Stimulated activated CD8-positive, alpha-beta memory T cell treated with anti-CD3 and anti-CD28 coated beads, Interleukin-4, amount 100 ng/mL, for 4 hours (primary cell): Measurements from ENCODE around the gene RNF208.
"Not testable (repeated sequence)": the region's sequence is repeated elsewhere in the genome, so short reads cannot be mapped to it uniquely, and the experiment has no call there.

Source experiments
- DNase-seq, 2 donors: peaks; one replicate each; pipeline ENCODE4 v3.0.0-alpha.2; 2020; ENCODE audit warnings: low read depth in 2 of 2, low spot score in 1 of 2

Gene RNF208

DNA sequence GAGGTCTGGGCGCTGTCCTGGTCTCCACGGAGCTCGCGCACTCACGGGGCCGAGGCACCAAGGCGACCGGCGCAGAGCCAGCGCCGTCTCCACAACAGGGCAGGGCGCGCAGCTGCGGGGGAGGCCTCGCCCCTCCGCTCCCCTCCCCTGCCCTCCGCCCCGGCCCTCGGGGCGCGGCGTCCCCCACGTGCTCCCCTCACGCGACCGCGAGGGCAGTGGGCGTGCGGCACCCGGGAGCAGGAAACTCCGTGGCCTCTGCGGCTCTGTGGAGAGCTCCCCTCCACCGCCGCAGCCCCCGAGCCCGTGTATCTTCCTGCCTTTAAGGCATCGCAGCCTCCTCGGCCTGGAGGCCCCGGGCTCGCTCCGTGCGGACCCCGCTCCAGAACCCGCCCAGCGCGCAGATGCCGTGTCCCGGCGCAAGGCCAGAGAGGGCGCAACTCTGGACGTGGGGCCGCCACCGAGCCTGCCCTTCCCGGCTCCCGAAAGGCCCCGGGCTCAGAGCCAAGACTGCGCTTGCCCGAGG, 18.3 kb upstream of the RNF208 start:
- DNase-seq, result peak; percentile 46 to 58

DNA sequence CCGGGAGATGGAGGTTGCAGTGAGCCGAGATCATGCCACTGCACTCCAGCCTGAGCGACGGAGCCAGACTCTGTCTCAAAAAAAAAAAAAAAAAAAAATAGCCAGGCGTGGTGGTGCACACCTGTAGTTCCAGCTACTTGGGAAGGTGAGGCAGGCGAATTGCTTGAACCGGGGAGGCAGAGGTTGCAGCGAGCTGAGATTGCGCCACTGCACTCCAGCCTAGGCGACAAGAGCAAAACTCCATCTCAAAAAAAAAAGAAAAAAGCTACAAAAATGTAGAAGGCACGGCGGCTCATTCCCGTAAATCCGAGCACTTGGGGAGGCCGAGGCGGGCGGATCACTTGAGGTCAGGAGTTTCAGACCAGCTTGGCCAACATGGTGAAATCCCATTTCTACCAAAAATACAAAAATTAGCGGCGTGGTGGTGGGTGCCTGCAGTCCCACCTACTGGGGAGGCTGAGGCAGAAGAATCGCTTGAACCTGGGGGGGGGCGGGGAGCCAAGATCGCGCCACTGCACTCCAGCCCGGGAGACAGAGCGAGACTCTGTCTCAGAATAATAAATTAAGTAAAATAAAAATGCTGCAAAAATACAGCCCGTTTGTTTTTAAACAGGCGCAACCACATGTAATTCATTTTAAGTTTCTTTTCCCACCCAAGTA, 17.6 kb upstream of the RNF208 start:
- DNase-seq, result not testable (repeated sequence)

DNA sequence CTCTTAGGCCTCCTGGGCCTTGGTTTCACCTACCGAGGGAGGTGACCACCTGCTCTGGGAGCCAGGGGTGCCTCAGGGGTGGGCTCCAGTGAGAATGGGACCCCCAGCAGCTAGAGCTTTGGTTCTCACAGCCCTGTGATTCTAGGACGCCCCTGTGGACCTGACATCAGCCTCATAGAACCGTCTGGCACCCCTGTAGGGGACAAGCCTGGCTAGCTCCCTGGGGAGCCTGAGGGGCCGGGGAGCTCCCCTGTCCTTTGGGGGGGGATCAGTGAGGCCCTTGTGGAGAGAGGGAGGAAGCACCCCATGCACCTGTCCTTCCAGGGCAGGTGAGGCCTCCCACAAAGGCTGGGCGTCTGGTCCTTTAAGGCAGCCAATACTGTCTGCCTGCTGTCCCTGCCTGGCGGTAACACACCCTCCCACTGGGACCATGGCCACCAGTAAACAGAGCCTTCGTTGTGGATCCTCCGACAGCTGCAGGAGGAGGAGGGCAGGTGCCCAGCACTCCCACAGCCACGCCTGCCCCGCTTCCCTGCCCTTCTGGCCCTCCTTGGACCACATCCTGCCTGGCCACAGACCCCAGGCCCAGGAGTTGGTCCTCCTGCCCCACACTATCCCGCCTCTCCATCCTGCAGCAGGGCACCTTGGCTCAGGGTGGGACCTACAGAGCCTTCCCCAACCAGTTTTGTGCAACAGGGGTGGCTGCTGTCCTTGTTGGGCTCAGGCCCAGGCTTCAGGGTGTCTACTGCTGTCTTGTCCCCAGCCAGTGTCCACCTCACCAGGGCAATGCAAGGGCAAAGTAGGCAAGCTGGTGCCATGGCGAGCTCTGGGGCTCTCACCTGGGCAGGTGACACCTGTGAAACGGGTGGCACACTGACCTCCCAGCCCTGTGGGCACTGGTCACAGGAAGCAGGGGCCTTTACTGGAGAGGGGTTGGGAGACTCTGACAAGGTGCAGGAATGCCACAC, 16.0 kb upstream of the RNF208 start:
- no peak for DNase-seq

DNA sequence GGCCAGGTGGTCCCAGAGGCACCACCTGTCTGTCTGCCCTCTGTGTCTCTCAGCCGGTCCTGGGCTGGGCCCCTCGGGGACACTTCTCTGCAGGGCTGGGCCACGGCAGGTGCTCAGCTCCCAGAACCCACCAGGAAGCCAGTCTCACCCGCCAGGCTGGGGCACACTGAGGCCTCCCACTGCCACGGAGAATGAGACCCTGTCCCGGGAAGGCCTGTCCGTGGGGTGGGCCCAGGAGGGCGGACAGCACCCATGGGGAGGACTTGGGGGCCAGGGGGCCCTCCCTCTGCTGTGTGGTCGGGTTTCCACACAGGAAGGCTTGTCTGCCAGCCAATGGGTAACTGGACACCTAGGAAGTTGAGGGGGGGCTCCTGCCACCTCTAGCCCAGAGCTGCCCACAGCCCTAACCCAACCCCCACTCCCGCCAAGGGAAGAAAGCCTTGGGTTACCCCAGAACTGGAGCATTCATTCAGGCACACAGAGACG, 14.9 kb upstream of the RNF208 start:
- DNase-seq, result no peak

DNA sequence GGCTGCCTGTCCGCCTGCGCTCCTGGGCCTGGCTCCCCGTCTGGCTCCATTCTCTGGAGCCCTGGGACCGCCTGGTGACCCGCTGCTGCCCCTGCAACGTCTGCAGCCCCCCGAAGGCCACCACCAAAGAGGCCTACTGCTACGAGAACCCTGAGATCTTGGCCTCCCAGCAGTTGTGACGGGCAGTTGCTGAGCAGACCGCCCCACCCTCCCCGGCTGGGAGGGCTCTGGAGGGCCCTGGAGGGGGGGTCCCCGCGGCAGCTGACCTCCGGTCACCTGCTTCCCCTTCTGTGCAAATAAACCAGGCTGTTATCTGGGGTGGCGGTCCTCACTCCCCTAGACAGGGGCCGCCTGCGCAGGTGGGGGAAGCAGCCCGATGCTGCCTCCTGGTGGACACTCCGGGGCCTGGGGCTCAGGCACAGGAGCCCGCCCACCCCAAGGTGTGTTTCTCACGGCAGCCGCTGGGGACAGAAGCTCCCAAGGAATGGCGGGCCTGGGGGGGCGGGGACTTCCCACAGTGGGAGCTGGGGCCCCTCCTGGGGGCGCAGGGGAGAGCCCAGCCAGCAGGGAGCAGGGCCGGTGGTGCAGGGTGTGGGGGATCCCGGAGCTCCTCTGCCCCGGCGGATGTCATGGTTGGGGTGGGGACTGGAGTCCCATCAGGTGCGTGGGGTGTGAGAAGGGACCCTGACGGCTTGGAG, 14.3 kb upstream of the RNF208 start:
- DNase-seq, result peak; percentile 78 to 79

DNA sequence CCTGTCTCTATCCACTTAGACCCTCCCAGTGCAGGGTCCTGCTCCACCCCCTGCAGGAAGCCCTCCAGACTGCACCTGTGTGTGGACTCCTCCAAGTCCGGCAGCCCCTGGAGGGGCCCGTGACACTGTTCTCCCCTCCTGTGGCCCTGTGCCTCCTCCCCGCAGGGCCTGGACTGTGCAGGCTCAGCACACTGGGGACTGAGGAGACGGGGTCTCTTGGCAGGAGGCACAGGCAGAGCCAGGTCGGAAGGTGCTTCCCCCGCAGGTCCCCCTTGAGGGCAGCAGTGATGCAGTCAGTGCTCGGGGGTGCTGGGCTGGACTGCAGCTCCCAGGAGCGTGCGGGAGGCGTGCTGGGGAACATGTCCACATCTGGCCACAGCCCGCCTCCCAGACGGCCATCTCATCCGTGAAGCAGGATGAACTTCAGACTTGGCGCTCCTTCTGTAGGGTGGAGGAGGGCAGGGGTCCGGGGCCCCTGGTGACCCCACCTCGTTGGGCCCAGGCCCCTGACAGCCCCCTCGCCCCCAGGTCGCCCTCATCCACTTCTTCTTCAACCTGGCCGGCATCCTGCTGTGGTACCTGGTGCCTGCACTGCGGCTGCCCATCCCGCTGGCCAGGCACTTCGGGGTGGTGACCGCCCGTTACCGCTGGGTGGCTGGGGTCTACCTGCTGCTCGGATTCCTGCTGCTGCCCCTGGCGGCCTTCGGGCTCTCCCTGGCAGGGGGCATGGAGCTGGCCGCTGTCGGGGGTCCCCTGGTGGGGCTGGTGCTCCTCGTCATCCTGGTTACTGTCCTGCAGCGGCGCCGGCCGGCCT, 13.6 kb upstream of the RNF208 start:
- DNase-seq, result no peak

DNA sequence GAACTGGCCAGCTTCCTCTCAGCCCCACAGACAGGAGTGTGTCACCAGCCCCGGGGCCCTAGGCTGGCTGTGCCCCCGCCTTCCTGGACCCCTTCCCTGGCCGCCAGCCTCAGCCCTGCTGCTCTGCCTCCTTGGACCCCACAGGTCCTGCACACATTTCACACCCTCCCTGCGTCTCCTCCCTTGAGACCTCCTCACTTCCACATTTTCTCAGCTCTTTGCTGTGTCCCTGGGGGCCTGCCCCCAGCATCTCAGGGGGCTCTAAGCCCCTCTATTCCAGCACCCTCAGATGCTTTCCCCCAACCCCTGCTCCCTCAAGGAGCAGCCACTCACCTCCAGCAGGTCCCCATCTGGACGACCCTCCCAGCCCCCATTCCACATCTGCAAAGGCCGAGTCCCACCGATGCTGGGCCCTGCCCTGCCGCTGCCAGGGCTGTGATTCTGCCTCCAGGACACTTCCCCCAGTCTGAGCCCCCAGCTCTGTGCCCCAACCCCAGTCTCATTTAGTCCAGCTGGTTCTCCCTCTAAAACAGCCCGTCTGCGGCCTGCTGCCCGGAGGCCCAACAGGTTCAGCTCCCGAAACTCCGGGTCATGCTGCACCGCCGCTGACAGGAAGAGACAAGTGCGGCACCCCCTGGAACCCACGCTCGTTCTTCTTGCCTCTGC, 12.9 kb upstream of the RNF208 start:
- no peak for DNase-seq

DNA sequence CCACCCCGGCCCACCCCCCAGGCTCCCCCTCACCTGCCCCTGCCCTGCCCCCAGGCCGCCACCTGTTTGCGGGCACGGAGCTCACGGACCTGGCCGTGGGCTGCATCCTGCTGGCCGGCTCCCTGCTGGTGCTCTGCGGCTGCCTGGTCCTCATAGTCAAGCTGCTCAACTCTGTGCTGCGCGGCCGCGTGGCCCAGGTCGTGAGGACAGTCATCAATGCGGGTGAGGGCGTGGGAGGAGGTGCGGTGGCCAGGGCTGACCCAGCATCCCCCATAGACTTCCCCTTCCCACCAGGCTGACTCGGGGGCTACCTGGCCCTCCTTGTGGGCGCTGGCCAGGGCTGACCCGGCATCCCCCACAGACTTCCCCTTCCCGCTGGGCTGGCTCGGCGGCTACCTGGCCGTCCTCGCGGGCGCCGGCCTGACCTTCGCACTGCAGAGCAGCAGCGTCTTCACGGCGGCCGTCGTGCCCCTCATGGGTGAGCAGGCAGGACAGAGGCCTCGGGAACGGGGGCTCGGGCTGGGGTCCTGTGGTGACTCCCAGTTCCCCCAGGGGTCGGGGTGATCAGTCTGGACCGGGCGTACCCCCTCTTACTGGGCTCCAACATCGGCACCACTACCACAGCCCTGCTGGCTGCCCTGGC, 12.1 kb upstream of the RNF208 start:
- DNase-seq, result no peak

DNA sequence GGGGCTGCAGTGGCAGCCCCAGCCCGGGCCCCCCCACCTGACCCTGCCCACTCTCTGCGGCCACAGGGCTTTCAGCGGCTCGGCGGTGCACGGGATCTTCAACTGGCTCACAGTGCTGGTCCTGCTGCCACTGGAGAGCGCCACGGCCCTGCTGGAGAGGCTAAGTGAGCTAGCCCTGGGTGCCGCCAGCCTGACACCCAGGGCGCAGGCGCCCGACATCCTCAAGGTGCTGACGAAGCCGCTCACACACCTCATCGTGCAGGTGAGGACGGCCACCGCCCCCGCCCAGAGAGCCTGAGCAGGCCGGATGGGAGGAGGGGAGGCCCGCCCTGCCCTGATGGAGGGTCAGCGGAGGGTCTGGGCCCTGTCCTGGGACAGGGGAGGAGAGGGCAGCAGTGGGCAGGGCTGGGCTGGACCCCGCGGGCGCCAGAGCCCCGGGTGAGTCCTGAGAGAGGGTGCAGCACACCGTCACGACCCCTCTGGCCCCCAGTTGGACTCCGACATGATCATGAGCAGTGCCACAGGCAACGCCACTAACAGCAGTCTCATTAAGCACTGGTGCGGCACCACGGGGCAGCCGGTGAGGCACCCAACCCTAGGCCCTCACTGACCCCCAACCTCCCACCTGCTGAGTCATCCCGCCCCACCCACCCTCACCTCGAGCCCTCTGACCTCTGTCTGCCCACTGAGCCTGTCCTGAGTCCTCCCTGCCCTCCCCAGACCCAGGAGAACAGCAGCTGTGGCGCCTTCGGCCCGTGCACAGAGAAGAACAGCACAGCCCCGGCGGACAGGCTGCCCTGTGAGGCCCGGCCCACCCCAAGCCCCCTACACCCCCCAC, 11.3 kb upstream of the RNF208 start:
- DNase-seq, result no peak

DNA sequence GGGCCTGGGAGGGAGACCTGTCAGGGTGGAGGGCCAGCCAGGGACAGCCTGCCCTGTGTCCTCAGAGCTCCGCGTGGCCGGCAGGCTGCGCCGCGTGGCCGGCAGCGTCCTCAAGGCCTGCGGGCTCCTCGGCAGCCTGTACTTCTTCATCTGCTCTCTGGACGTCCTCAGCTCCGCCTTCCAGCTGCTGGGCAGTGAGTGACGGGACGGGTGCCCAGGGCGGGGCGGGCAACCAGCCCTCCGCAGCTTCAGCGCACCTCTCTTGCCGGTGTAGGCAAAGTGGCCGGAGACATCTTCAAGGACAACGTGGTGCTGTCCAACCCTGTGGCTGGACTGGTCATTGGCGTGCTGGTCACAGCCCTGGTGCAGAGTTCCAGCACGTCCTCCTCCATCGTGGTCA, 10.5 kb upstream of the RNF208 start:
- no peak for DNase-seq

DNA sequence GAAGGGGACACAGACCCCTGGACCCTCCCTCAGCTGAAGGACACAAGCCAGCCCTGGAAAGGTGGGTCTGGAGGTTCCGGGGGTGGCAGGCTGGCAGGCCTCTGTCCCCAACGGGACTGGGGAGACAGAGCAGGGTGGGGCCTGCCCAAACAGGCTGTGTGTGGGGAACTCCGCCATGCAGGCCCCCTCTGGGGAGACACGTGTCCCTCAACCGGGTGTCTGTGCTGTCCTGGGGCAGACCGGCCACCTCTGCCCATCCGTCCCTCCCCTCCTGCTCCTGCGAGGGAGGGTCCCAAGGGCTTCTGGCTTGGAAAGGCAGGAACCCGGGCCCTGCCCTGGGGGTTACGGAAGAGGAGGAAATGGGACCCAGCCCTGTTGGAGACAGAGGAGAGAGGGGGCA, 10.1 kb upstream of the RNF208 start:
- no peak for DNase-seq

DNA sequence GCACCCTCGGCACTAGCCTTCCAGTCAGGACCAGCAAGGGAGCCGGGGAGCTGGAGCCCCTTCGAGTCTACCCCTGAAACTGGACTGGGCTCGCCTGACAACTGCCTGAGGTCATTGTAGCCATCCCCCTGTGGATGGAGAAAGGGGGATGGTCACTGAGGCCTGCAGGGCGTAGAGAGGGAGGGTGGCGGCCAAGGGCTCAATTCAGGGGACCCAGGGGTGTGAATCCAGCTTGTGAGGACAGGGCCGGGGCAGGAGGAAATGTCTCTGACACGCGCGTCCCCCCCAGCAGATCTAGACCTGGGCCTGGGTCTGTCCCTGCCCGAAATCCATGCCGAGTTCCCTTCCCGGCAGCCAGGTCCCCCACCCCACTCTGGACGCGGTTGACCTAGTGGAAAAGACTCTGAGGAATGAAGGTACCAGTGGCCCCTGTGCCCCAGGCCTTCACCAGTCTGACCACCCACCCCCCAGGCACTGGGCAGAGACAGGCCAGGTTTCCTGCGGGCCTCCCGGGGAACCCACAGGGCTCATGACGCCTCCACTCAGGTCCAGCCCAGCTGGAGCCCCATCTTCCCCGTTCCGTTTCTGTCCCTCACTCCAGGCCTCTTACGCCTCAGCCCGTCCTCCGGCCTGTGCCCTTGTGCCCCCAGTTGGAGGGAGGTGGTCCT, 9.5 kb upstream of the RNF208 start:
- no peak for DNase-seq

DNA sequence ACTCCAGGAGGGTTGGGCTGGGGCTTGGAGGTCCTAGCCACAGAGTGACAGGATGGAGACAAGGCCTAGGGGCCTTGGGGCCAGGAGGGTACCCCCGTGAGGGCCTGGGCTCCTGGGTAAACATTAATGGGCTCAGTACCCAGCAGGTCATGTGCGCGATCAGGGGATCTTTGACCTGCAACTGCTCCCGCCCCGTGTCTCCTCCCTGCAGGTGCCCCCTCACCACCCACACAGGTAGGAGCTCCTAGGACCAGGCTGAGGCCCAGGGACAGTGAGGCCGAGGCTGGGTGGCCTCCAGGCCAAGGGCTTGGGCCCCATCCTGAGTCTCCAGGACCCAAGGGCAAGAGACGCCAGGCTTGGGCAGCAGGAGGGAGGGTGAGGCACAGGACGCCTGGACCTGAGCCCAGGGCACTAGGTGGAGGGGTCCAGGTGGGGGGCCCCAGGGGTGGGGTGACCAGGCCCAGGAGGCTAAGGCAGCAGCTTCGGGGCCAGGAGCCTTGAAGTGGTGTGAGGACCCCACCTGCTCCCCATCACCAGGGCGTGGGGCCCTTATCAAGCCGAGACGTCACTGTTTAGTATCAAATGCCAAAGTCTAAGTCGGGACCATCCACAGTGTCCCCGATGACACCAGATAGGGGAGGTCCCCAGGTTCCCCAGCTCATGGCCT, 8.8 kb upstream of the RNF208 start, which contains the start of gene SLC34A3:
Gene SLC34A3, plus strand, starts transcription at position 197 of the 667 bp plus-strand sequence. CDS start 802 bp downstream, outside the sequence.
- no peak for DNase-seq

DNA sequence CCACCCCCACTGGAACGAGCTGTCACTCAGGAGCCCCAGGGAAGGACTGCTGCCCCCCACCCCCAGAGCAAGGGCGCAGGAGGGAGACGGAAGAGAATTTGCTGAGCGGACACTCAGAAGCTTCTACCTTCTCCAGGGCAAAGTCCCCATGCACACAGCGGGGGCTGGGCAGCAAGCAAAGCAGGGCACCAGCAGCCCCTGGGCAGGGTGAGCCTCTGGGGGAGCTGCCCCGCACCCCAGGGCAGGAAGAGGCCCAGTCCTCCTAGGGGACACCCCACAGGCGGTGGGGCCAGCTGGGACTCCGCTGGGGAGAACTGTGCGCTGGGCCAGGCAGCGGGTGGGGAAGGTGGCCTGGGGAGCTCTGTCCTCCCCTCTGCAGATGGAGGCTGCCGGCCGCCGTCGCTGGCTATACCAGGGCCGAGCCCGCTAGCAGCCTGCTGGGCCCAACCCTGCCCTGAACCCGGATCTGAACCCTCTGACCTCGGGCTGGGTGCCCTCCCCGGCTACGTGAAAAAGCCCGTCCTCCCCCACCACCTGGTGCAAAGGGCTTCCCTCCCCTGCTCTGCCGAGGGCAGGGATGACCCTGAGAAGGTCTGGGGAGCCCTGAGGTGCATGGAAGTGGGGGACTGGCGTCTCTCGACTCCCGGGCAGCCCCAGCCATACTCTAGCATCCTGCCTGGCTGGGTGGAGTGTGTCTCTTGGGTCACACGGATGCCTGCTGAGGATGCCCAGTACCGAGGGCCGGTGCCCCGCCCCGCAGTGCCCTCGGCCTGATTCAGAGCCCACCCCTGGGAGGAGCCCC, 8.1 kb upstream of the RNF208 start:
- DNase-seq, result no peak

DNA sequence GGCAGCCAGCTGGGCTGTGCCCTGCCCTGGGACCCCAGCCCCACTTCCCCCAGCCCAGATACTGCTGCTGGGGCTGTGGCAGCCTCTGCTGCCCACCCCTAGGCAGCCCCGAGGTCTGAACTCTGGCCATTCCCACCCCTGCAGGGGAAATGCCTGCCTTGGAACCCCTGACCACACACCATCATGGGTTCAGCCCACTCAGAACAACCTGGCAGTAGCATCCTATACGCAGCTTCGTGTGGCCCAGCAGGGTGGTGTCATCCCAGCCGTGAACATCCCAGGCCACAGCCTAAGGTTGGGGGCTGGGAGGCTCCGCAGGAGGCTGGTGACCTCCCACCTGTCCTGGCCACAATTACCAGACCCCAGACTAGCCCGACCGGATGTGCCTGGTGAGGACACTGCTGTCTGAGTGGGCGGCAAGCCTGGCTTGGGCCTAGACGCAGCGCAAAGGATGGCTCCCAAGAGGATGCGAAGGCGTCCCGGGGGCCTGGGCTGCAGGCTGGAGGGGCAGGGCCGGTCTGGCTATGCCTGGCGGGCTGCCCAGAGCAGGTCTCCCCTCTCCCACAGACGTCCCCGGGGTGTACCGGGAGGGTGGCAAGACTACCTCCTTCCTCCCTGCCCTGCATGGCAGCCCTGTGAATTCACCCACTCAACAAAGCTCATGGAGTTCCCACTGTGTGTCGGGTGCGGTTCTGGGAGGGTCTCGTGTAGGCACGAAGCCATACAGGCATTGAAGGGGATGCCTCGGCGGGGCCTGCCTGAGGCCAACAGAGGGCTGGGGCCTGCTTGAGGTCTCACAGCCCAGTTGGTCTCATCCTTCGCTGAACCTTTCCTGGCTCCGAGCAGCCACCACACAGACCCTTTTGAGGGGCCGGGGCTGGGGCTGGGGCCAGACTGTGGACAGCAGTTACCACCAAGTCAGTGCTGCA, 7.2 kb upstream of the RNF208 start:
- DNase-seq, result no peak
